ENCODE data around the gene LIPI.
A peak's percentile ranks its signal among the peaks of the same experiment; 100 is the strongest.

LIPI gene

GRCh38 chr21:14210738-14211137 lies at the start of gene LIPI:
TSS of gene LIPI (minus strand) at chr21:14210955. CDS start at chr21:14210845, 110 bp downstream.
- no peak for DNase-seq

GRCh38 chr21:14260174-14260764 lies 49.5 kb upstream of the LIPI start:
- DNase-seq = no peak

- DNase-seq = peak; percentile 50
Measured at GRCh38 chr21:14259747-14260146, 49.0 kb upstream of the LIPI start.

- DNase-seq = peak; percentile 14
Measured at GRCh38 chr21:14251336-14251735, 40.6 kb upstream of the LIPI start.

GRCh38 chr21:14245711-14246110 lies 35.0 kb upstream of the LIPI start:
- DNase-seq = no peak

GRCh38 chr21:14244911-14245310 lies 34.2 kb upstream of the LIPI start:
- no peak for DNase-seq

GRCh38 chr21:14243874-14244273 lies 33.1 kb upstream of the LIPI start:
- no peak for DNase-seq

- DNase-seq = no peak
Measured at GRCh38 chr21:14243461-14243860, 32.7 kb upstream of the LIPI start.

- no peak for DNase-seq
Measured at GRCh38 chr21:14241297-14241696, 30.5 kb upstream of the LIPI start.

- DNase-seq = no peak
Measured at GRCh38 chr21:14239281-14239680, 28.5 kb upstream of the LIPI start.

- no peak for DNase-seq
Measured at GRCh38 chr21:14236180-14236579, 25.4 kb upstream of the LIPI start.

GRCh38 chr21:14235101-14235500 lies 24.3 kb upstream of the LIPI start:
- no peak for DNase-seq

- no peak for DNase-seq
Measured at GRCh38 chr21:14229399-14229798, 18.6 kb upstream of the LIPI start.

- no peak for DNase-seq
Measured at GRCh38 chr21:14223365-14223764, 12.6 kb upstream of the LIPI start.

GRCh38 chr21:14215971-14216641 lies 5.4 kb upstream of the LIPI start, which contains the start of gene RBM11:
TSS of gene RBM11 (plus strand) at chr21:14216157. CDS start at chr21:14216187, 30 bp downstream.
- DNase-seq = peak; percentile 89

GRCh38 chr21:14213164-14213563 lies 2.4 kb upstream of the LIPI start:
- DNase-seq = no peak

- no peak for DNase-seq
Measured at GRCh38 chr21:14206222-14206621, 4.5 kb downstream of the LIPI start.

- peak; percentile 49 for DNase-seq
Measured at GRCh38 chr21:14166463-14167223, 44.1 kb downstream of the LIPI start.

- no peak for DNase-seq
Measured at GRCh38 chr21:14143999-14144398, 66.8 kb downstream of the LIPI start.

- DNase-seq = no peak
Measured at GRCh38 chr21:14124266-14124665, 86.5 kb downstream of the LIPI start.

GRCh38 chr21:14121719-14122118 lies 89.0 kb downstream of the LIPI start:
- DNase-seq = no peak

- peak; percentile 51 for DNase-seq
Measured at GRCh38 chr21:14120091-14120734, 90.5 kb downstream of the LIPI start.

GRCh38 chr21:14119038-14119437 lies 91.7 kb downstream of the LIPI start:
- no peak for DNase-seq

All from NCI-H1105 (cell line).